T-helper 1 cell (primary cell): ENCODE data around the gene CCDC136.
A peak's percentile ranks its signal among the peaks of the same experiment; 100 is the strongest.

Experiments
- DNase-seq, 5 donors: peaks; one replicate each; pipeline ENCODE4 v3.0.0-alpha.2; 2012 to 2020

CCDC136 gene

DNA sequence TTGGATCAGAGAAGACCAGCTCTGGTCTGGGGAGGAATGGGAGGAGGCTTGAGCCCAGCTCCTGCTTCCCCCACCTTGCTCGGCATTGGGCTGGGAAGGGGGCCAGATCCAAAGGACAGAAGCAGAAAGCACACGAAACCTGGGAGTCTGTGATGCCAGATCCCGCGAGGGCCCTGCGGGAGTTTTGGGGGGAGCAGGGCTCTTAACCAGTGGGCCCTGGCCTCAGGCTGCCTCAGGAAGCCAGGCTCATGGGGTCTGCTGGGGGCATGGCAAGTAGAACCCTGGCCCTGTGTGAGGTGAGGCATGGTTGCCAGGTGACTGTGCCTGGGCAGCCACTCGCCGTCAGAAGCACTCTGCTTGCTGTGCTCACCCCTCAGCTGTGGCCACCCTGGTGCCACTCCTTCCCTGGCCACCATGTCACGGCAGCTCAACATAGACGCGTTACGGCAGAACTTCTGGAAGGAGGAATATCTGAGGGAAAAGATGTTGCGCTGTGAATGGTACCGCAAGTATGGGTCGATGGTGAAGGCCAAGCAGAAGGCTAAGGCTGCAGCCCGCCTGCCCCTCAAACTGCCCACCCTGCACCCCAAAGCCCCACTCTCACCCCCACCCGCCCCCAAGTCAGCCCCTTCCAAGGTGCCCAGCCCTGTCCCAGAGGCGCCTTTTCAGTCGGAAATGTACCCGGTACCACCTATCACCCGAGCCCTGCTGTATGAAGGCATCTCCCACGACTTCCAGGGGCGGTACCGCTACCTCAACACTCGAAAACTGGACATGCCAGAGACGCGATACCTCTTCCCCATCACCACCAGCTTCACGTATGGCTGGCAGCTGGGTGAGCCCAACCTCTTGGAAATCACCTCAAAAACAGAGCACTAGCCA is 74.5 kb downstream of the CCDC136 start:
- no peak for DNase-seq

DNA sequence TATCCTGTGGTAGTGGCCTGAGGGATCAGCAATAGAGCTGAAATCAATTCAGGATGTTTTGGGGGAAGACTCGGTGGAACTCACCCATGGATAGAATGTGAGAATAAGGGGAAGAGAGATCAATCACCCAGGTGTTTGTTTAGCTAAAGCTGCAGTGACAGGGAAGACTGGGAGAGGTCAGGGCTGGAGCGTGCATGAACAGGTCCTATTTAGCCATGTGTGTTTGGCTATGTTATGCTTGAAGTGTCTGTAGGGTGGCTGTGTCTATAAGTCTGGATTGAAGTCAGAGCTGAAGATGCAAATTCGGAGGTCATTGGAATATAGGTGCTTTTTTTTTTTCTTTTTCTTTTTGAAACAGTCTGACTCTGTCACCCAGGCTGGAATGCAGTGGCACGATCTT is 75.5 kb downstream of the CCDC136 start:
- no peak for DNase-seq

DNA sequence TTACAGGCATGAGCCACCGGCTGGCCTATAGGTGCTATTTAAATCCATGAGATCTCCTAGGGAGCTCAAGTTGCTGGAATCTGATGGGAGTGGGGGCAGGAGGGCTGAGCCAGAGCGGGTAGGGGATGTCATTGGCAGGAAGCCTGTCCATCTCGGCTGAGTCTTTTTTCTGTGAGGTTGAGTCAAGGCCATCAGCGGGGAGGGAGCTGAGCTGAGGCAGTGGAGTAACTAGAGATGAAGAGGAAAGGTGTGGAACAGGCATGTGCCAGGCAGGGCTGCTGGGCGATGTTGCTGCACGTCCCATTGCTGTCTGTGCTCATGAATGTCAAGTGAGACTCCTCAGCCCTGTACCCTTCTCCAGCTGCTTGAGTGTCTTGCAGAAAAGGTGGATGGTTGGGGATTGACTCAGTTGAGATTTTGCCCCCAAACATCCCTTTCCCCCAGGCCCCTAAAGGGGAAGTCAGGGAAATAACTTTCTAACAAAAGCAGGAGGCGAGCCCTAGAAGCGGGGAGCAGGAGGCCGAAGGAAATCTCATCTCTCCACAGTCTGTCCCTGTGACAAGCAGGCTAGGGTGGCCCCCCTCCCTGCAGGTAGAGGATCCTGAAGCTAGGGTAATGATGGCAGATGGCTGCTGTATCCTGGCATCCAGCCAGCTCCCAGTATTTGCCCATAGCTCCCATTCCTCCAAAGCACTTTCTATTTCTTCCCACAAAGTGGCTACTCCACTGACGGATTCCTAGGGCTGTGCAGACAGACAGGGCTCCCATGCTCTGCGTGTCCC is 76.3 kb downstream of the CCDC136 start:
- DNase-seq, result no peak

DNA sequence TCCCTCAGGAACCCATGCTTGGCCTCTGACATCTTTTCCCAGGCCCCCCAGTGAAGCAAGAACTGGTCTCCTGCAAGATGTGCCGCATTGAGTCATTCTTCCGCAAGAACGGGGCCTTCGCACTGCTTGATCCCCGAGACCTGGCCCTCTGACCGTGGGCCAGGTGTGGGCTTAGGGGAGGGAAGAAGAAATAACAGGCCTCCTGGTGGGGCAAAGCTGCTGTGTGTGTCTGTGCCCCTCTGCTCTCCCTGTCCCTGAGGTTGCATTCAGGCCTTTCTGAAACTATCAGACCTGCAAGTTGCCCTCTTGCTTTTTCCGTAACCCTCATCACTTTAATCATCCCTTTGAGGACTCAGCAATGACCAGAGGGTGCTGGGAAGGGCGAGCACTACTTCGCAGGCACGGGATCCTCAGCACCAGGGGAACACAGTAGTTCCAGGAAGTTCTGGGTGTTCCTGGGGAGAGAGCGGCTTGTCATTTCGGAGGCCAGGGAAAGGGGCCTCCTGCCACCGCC is 76.9 kb downstream of the CCDC136 start:
- no peak for DNase-seq

DNA sequence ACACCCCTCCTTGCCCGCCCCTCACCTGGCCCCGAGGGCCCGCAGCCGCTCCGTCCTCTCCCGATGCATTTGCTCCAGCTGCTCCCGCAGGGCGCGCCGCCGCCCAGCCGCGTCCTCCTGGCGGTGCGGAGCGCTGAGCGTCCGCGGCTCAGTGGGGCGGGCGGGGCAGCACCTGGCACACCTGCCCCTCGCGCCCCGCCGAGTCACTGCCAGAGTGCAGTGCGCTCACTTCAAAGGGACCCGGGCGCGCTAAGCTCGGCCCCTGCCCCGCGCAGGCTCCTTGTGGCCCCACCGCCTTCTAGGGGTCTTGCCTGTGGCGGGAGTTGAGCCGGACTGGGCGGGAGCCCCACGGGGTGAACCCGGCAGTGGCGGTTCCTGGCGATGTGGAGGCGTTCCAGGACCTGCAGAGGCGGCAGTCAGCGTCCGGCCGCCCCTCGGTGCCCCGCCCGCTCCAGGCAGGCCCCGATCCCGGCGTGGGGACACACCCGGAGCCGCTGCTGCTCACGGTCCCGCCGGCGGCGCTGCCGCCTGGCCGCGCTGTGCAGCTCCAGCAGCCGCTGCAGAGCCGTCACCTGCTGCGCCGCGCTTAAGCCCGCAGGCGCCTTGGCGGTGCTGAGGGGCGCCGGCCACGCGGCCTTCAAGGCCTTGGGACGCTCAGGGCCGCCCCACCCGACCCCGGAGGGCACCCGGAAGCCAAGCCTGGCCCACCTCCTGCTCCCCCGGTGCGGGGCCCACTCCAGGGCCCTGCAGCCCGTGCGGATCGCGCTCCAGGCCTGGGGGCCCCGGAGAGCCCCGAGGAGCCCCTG is 77.6 kb downstream of the CCDC136 start:
- DNase-seq, result peak in 4 of 5 donors; percentile 22 to 59 (median 33)

DNA sequence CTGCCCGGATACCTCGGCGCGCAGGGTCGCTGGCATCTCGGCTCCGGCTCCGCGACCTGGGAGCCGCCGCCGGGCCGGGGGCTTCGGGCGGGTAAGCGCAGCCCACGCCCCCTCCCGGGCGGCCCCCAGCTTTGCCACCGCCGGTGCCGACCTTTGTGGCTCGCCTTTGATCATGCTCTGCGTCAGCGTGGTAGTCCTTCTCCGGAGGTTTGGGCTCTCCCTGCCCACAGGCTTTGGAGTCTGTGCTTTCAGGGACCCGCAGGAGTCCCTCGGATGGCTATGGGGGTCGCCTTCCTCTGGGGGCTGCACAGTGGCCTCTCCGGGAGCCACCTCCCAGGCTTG is 78.1 kb downstream of the CCDC136 start:
- no peak for DNase-seq

DNA sequence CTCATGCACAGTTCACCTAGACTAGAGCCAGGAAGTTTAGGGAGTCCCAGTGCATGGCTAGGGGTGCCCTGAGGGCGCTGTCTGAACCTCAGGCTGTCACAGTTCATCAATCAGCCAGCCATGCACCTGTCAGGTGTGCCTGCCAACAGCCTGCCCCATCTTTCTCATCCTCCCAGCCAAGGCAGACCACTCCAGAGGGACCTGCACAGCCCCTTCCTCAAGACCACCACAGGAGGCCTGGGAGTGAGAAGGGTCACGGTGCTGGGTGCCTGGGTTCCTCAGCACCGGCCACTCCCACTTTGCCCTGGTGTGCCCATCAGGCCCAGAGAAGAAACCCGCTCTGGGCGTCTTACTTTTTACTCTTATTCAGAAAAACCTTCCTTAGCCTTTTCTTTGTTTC is 79.3 kb downstream of the CCDC136 start:
- no peak for DNase-seq
